HCT116 (cell line): ENCODE data around the gene MAPK7. TPM values are rescaled to one million over a fixed set of nuclear protein-coding genes. Genes with fewer than 3 reads are reported as not detected.

Source experiments
- ATAC-seq: fragments of 200-7000 bp; cut with Tn5 transposase; 2 replicates; pipeline ENCODE4 v1.9.1; 2020; ENCODE audit warnings: mild to moderate bottlenecking, moderate library complexity
- BruUV-seq: library from RNA; stranded (reverse); fragments of 400-500 nt; replicated peaks from 2 replicates; lab custom pipeline; 2021; lab: Mats Ljungman, UMichigan
- CTCF ChIA-PET: fragments of 300-600 bp; sonication (Branson Sonifier 250); formaldehyde crosslinking; loops from one replicate; lab custom pipeline; 2021; ENCODE audit warnings: antibody characterized with exemption; lab: Charles Lee
- POLR2A ChIA-PET: fragments of 300-600, 350-600 bp; sonication (Branson Sonifier 250); formaldehyde crosslinking; loops from one replicate; lab custom pipeline; 2021; ENCODE audit warnings: antibody characterized with exemption; lab: Charles Lee
- RAD21 ChIA-PET, 2 experiments: fragments of 300-600 bp; sonication (Branson Sonifier 250); formaldehyde crosslinking; loops; one replicate each; lab custom pipeline; 2023; ENCODE audit warnings: low total read pairs in 2 of 2; ENCODE audit not compliant: uncharacterized antibody in 2 of 2, unreplicated experiment in 2 of 2, low non-redundant PET in 1 of 2; lab: Charles Lee
- DNase-seq: peaks from one replicate; pipeline ENCODE4 v3.0.0-alpha.2; 2010; ENCODE audit warnings: low read depth, low spot score
- H2AFZ ChIP-seq: fragments of 200-600 bp; shearing (Covaris generic), sonication (generic); 2 replicates; pipeline ENCODE4 v1.6.1; 2017; ENCODE audit warnings: low read depth, mixed run types, mixed read lengths, antibody characterized with exemption, low read length; ENCODE audit not compliant: poor library complexity, severe bottlenecking
- H3K27ac ChIP-seq: 2 replicates; pipeline ENCODE4 v1.5.1; 2012; ENCODE audit warnings: low read depth, low read length
- H3K27me3 ChIP-seq: fragments of 200-600 bp; sonication (generic); 2 replicates; pipeline ENCODE4 v1.6.1; 2016; ENCODE audit warnings: mixed run types, low read length, mixed read lengths; ENCODE audit not compliant: insufficient read depth
- H3K36me3 ChIP-seq, 2 experiments: fragments of 200-500 bp in 1 of 2; fragments of 200-600 bp in 1 of 2; sonication (Bioruptor generic) in 1 of 2; sonication (generic) in 1 of 2; 2 replicates each; pipeline versions ENCODE4 v1.5.1 to v1.6.1; 2014 to 2016; ENCODE audit warnings: low read length in 2 of 2, inconsistent platforms in 1 of 2, mixed read lengths in 1 of 2, mixed run types in 1 of 2; ENCODE audit not compliant: insufficient read depth in 2 of 2, control insufficient read depth in 1 of 2
- H3K4me1 ChIP-seq, 2 experiments: fragments of 200-600 bp in 1 of 2; sonication (generic) in 1 of 2; 2 replicates each; pipeline versions ENCODE4 v1.5.1 to v1.6.1; 2012 to 2017; ENCODE audit warnings: low read length in 2 of 2, inconsistent platforms in 1 of 2, mild to moderate bottlenecking in 1 of 2, mixed read lengths in 1 of 2, mixed run types in 1 of 2, moderate library complexity in 1 of 2; ENCODE audit not compliant: insufficient read depth in 2 of 2, control insufficient read depth in 1 of 2
- H3K4me2 ChIP-seq: fragments of 200-600 bp; sonication (generic); 2 replicates; pipeline ENCODE4 v1.6.1; 2017; ENCODE audit warnings: mixed run types, low read length, mixed read lengths
- H3K4me3 ChIP-seq, 2 experiments: fragments of 200-600 bp in 1 of 2; sonication (generic) in 1 of 2; replicated peaks in 1 of 2; 2 replicates each; pipeline ENCODE4 v1.5.1; 2011 to 2016; ENCODE audit warnings: low read length in 2 of 2, control low read depth in 1 of 2, low read depth in 1 of 2, mild to moderate bottlenecking in 1 of 2, mixed read lengths in 1 of 2, mixed run types in 1 of 2
- H3K79me2 ChIP-seq: fragments of 200-600 bp; sonication (generic); 2 replicates; pipeline ENCODE4 v1.6.1; 2017; ENCODE audit warnings: mild to moderate bottlenecking, mixed run types, low read length, moderate library complexity, mixed read lengths; ENCODE audit not compliant: insufficient read depth
- H3K9ac ChIP-seq: fragments of 200-600 bp; sonication (generic); 2 replicates; pipeline ENCODE4 v1.6.1; 2016; ENCODE audit warnings: low read length, mixed read lengths
- H3K9me2 ChIP-seq: fragments of 200-600 bp; sonication (generic), shearing (Covaris generic); 2 replicates; pipeline ENCODE4 v1.6.1; 2017; ENCODE audit warnings: mixed run types, mild to moderate bottlenecking, moderate library complexity; ENCODE audit not compliant: insufficient read depth
- H3K9me3 ChIP-seq, 2 experiments: fragments of 200-500 bp in 1 of 2; fragments of 200-600 bp in 1 of 2; sonication (Bioruptor generic) in 1 of 2; sonication (generic) in 1 of 2; 2 replicates each; pipeline ENCODE4 v1.6.1; 2014 to 2017; ENCODE audit warnings: low read length in 2 of 2, mixed read lengths in 2 of 2, inconsistent platforms in 1 of 2, low read depth in 1 of 2, mild to moderate bottlenecking in 1 of 2, mixed run types in 1 of 2, moderate library complexity in 1 of 2; ENCODE audit not compliant: control insufficient read depth in 1 of 2, insufficient read depth in 1 of 2
- H4K20me1 ChIP-seq: fragments of 200-600 bp; sonication (generic), shearing (Covaris generic); 2 replicates; pipeline ENCODE4 v1.6.1; 2017; ENCODE audit warnings: mixed run types, mild to moderate bottlenecking, moderate library complexity; ENCODE audit not compliant: insufficient read depth
- EGR1 ChIP-seq: IDR thresholded peaks from 2 replicates; pipeline ENCODE4 v1.6.1; 2012; ENCODE audit warnings: low read depth
- ELF1 ChIP-seq: IDR thresholded peaks from 2 replicates; pipeline ENCODE4 v1.6.1; 2012; ENCODE audit warnings: low read depth, borderline replicate concordance
- EZH2 ChIP-seq: fragments of 200-600 bp; sonication (generic); IDR thresholded peaks from 2 replicates; pipeline ENCODE4 v1.6.1; 2017; ENCODE audit warnings: antibody characterized with exemption, mixed run types
- JUND ChIP-seq: IDR thresholded peaks from 2 replicates; pipeline ENCODE4 v1.6.1; 2012
- MAX ChIP-seq: IDR thresholded peaks from 2 replicates; pipeline ENCODE4 v1.6.1; 2012
- POLR2A ChIP-seq: IDR thresholded peaks from 2 replicates; pipeline ENCODE4 v1.7.0; 2011; ENCODE audit warnings: borderline replicate concordance; ENCODE audit not compliant: insufficient read depth, insufficient read length; ENCODE audit errors: extremely low read depth
- REST ChIP-seq: IDR thresholded peaks from 2 replicates; pipeline ENCODE4 v1.6.1; 2012; ENCODE audit warnings: low read depth
- SIN3A ChIP-seq: IDR thresholded peaks from 2 replicates; pipeline ENCODE4 v1.6.1; 2012; ENCODE audit warnings: low read depth
- SP1 ChIP-seq: IDR thresholded peaks from 2 replicates; pipeline ENCODE4 v1.6.1; 2012; ENCODE audit warnings: low read depth
- SRF ChIP-seq: IDR thresholded peaks from 2 replicates; pipeline ENCODE4 v1.6.1; 2012; ENCODE audit warnings: low read depth
- YY1 ChIP-seq: IDR thresholded peaks from 2 replicates; pipeline ENCODE4 v1.6.1; 2011; ENCODE audit warnings: low read length, low read depth, moderate library complexity, mild to moderate bottlenecking; ENCODE audit not compliant: insufficient replicate concordance; ENCODE audit errors: extremely low read depth
- intact Hi-C: fragments of 100-400 bp; cut with micrococcal nuclease; formaldehyde crosslinking; loops from 2 replicates; pipeline ENCODE4 v1.10.0; 2022
- total RNA-seq: library from RNA; stranded (reverse); gene quantifications from one replicate; pipeline ENCODE4 v1.2.1, GENCODE V29; 2021; ENCODE audit not compliant: unreplicated experiment
- TF ChIP-seq, protein P1 (sequence below), 3 experiments: fragments of 200-600 bp in 1 of 3; sonication (generic) in 1 of 3; IDR thresholded peaks in 2 of 3; conservative IDR thresholded peaks in 1 of 3; 2 replicates each; pipeline ENCODE4 v1.5.1; 2012 to 2017; ENCODE audit warnings: low read depth in 2 of 3, low read length in 2 of 3, antibody characterized with exemption in 1 of 3, borderline replicate concordance in 1 of 3, control low read depth in 1 of 3, mild to moderate bottlenecking in 1 of 3, mixed read lengths in 1 of 3, mixed run types in 1 of 3, moderate library complexity in 1 of 3; ENCODE audit not compliant: insufficient read depth in 1 of 3

The MAPK7 gene
- total RNA-seq, 1 experiment from 2014 or later, result 15.3 TPM

DNA sequence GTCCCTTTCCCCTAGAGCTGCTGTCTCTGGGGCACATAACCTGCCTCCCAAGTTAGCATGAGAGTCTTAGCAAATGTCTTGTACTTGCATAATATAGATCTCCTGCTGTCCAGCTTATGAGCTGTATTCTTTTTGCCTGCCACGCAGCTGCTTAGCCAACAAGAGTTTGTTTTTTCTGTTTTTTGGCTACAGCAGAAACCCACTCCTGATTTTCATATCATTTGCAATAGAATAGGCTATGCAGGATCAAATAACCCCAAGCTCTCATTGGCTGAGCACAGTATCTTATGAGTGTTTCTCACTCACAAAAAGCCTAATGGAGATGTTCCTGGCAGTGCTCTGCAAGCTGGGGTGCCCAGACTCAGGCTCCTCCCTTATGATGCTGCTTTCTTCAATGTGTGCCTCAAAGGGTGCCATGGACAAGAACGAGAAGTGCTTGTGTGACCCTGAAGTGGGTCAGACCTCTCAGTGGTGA, 38.9 kb upstream of the MAPK7 start:
- DNase-seq (no peak), ATAC-seq (no peak)
- POLR2A ChIA-PET, result interaction anchor here (0.6 kb wide), 1 partner anchor 34 kb away, joined by 3 read pairs; no protein-coding TSS in a partner anchor
- no peaks in the 10 kb centered on the region for H3K9me2 ChIP-seq
- H3K4me3 ChIP-seq, result no peak overlapping the region
- H3K79me2 ChIP-seq, result no peaks in the 10 kb centered on the region
- H4K20me1 ChIP-seq, result no peaks in the 10 kb centered on the region
- intact Hi-C loops, result no loop called here
- peaks cover 1 to 2% of the 10 kb centered on the region in 2 experiments; a peak in 2 of 4 replicates for H3K36me3 ChIP-seq
- no peaks in the 10 kb centered on the region for H3K27me3 ChIP-seq
- H3K9me3 ChIP-seq, result no peaks in the 10 kb centered on the region
- peaks cover 7 to 14% of the 10 kb centered on the region in 2 experiments; a peak in 3 of 4 replicates for H3K4me1 ChIP-seq
- CTCF ChIA-PET, result interaction anchor here (1.3 to 2.5 kb wide), 3 partner anchors 12 to 94 kb away, joined by 3 to 9 read pairs (median 5); partner anchors contain the start of gene MAPK7
- H2AFZ ChIP-seq, result no peak overlapping the region
- H3K9ac ChIP-seq, result no peak overlapping the region
- TF ChIP-seq JUND, result no peak
- TF ChIP-seq EGR1, result no peak
- no peak for TF ChIP-seq REST
- no peak for TF ChIP-seq SP1
- no peak for TF ChIP-seq SRF
- TF ChIP-seq ELF1, result no peak
- TF ChIP-seq MAX, result no peak
- no peak for TF ChIP-seq POLR2A
- TF ChIP-seq, protein P1, sequence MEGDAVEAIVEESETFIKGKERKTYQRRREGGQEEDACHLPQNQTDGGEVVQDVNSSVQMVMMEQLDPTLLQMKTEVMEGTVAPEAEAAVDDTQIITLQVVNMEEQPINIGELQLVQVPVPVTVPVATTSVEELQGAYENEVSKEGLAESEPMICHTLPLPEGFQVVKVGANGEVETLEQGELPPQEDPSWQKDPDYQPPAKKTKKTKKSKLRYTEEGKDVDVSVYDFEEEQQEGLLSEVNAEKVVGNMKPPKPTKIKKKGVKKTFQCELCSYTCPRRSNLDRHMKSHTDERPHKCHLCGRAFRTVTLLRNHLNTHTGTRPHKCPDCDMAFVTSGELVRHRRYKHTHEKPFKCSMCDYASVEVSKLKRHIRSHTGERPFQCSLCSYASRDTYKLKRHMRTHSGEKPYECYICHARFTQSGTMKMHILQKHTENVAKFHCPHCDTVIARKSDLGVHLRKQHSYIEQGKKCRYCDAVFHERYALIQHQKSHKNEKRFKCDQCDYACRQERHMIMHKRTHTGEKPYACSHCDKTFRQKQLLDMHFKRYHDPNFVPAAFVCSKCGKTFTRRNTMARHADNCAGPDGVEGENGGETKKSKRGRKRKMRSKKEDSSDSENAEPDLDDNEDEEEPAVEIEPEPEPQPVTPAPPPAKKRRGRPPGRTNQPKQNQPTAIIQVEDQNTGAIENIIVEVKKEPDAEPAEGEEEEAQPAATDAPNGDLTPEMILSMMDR (IDR thresholded peaks at IDR 0.05 in 2 of 3, conservative IDR thresholded peaks at IDR 0.05 in 1 of 3; ENCODE audit: borderline replicate concordance in 1 of 3, insufficient read depth in 1 of 3, low read depth in 2 of 3, low read length in 2 of 3), result no peak
- TF ChIP-seq SIN3A, result no peak
- no peak for TF ChIP-seq EZH2
- no peak for TF ChIP-seq YY1
- BruUV-seq, result no TSS peak
- H3K4me2 ChIP-seq, result no peak overlapping the region
- no peak overlapping the region for H3K27ac ChIP-seq
- RAD21 ChIA-PET, result no interaction called here
